GM18505 (cell line): Measurements from ENCODE around the gene ZNF597.

Experiments used
- ATAC-seq: cut with Tn5 transposase; IDR thresholded peaks from one replicate; pipeline ENCODE4 v1.9.1; 2021; ENCODE audit not compliant: unreplicated experiment
- POLR2A ChIP-seq: IDR thresholded peaks from 4 replicates; pipeline ENCODE4 v1.6.1; 2011; ENCODE audit warnings: borderline replicate concordance; ENCODE audit not compliant: insufficient read depth, insufficient read length; ENCODE audit errors: extremely low read depth

Gene ZNF597

DNA sequence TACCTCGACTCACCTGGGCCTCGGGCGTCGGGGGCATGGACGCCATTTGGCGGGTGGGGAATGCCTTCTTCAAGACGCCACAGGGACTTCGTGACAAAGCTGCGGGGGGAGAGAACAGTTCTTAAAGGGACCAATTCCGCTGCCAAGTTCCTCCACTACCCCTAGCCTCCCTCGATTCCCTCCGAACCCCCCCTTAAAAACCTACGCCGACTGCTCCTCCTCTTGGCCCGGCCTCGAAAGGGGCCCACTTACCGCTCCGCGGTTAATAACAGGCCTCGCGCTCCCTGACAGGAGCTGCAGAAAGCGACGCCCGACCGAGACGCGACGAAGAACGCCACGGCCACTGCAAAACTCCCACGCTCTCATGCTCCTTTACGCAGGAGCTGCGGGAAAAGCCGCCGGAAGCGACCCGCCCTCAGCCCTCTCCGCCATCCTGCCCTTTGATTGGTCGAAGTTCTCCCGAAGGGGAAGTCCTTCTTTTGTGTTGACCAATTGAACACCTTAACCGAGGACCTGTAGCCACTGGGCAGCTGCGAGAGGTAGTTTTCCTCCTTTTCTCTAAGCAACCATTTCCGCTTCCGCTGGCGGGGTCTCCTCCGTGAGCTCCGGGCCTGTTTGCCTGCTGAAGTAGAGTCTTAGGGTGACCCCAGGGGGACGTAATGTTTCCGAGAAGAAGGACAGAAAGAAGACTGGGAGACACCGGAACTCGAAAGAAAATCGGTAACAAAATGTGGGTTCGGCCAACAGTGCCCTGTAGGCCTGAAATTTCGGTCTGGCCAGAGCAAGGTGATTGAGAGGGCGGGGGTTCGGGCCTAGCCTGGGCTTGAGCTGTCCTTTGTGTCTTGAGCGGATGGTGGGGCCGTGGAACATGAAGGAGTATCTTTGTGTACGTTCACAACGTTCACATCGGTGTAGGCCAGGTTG lies at the start of gene ZNF597, which contains the start of gene NAA60:
Gene ZNF597 (minus strand): TSS at position 397 of the 924 bp plus-strand sequence. CDS start 351 bp downstream, at position 46.
Gene NAA60 (plus strand): TSS at position 573 of the 924 bp plus-strand sequence. CDS start 32,548 bp downstream, outside the sequence.
- peak; percentile 75 for TF ChIP-seq POLR2A
- ATAC-seq = peak; percentile 78

GRCh38 chr16:3492356-3492755 lies 49.1 kb upstream of the ZNF597 start:
- no peak for ATAC-seq
- no peak for TF ChIP-seq POLR2A

DNA sequence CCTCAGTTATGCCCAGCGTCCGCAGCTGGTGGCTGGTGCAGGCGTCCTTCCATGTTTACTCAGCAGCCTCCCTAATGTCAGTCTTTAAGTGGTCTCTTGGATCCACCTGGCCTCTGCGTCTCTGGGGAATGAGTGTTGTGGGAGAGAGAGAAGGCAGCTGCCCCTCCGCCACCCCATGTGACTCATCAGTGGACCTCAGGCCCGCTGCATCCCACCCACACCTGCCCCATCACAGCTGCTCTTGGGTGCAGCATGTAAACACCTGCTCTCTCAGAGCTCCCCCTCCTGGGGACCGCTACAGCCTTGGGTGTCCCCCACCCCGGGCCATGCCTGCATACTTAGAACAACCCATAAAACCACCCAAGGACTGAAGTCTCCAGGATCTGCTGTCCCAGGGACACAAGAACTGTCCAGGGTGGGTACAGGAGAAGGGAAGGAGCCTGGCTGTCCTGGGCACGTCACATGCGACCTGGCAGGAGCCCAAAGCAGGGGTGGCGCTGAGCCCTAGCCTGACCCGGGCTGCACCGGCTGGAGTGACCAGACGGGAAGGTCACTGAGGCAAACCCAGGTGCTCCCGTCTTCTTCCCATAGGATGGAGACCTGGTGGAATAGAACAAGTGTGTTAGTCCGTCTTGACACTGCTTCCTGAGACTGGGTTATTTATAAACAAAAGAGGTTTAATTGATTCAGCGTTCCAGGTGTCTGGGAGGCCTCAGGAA lies 47.8 kb upstream of the ZNF597 start:
- no peak for ATAC-seq

DNA sequence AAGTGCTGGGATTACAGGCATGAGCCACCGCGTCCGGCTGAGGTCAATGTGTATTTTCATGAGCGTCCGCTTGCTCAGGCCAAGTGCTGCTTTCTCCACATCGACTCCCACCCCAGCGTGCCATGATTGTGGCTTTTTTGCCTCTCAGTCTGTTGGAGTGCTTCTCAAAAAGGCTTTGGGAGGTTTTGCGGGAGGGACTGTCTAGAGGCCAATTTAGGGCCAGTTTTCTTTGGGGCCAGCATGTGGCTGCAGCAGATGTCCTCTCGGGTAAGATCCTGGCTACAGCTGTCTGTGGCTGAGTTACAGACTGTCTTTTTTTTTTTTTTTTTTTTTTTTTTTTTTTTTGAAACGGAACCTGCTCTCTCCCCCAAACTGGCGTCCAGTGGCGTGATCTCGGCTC lies 45.5 kb upstream of the ZNF597 start:
- no peak for ATAC-seq
- no peak for TF ChIP-seq POLR2A

More for the DNA sequence above, 47.8 kb upstream of the ZNF597 start:
- TF ChIP-seq POLR2A = no peak

DNA sequence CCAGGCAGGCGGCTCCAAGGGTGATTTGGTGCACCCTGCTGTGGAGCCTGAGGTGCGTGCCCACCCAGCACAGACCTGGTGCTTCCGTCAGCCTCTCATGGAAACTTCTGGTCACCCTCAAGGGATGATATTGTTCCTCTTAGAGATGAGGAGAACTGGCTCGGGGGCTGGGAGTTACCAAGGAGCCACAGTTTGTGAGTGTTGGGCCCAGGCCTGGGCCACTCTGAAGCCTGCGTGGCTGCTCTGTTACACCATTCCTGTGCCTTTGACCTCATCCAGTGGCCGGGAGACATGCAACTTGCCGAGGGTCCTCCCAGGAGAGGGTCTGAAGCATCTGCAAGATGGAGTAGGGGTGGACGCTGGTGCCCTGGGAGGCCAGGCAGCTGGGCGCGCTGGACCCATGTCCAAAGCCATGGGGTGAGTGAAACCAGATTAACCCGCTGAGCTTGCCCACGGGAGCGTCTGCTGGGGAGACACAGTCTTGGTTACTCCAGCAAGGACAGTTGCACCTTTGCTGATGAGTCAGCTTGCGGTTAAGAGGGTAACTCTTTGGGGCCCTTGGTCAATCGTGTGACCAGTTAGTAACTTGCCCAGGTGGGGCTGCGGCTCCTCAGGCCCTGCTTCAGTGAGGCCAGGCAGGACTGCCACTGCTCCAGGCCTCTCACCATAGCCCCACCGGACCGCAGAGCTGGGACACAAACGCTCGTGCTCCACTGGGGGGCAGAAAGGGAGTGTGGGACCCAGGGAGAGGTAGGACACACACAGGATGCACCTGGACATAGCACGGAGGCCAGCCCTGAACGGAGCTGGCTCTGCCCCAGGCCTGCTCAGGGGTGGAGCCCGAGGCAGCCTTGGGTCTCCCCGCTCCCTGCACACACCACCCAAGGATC lies 44.5 kb upstream of the ZNF597 start:
- TF ChIP-seq POLR2A = no peak
- ATAC-seq = no peak

- ATAC-seq = no peak
- TF ChIP-seq POLR2A = no peak
Measured at GRCh38 chr16:3486506-3487215, 43.4 kb upstream of the ZNF597 start.

DNA sequence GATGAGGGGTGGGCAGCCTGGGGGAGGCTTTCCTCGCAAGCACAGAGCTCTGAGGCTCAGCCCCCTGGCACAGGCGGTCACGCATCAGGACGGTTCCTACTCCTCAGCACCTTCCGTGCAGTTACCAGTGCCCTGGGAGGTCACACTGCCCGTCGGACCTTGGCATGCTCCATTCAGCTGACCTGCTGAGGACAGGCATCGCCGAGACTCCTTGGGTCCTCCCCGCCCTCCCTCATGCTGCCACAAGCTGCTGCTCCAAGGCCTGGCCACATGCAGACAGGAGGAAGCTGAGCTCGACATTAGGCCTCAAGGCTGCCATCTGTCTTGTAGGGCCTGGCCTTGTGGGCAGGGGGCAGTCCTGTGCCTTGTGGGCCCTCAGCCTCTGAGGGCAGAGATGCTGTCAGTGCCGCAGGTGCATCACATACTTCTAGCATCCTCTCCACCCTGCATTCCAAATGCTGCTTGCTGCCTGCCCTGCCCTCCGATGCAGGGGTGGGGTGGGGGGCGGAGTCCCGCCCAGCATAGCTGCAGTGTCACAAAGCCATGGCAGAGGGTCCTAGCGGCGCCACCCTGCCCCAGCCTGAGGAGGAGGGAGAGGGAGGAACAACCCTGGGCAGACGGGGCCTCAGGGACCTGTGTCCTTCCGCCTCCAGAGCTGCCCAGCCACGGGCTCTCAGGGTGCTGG lies 42.7 kb upstream of the ZNF597 start:
- ATAC-seq = no peak
- no peak for TF ChIP-seq POLR2A

DNA sequence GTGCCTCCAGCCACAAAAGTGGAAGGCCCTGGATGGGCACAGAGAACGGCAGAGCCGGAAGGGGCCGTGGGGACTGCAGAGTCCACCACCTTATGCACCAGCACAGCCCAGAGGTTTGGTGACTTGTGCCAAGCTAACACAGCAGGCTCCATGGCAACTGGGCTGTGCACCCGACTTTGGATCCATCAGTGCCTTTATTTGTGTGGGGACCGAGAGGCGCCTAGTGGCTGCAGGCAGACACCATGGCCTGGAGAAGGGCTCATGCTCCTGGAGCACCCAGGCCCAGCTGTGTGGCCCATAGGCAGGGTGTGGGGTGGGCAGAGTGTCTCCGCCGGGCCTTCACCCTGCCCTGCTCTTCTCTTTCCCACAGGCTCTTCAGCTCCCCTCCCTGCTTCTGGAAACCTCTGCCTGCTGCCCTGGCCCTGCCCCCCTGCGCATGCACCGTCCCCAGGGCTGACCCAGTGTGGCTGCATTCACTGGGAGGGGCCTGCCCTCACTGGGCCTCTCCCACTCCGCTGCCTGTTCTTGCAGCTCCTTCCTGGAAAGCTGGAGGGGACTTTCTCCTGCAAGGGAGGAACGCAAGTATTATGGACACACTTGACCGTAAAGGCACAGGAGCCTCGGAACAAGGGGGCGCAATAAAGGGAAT lies 41.9 kb upstream of the ZNF597 start:
- no peak for ATAC-seq
- TF ChIP-seq POLR2A = peak; percentile 20

DNA sequence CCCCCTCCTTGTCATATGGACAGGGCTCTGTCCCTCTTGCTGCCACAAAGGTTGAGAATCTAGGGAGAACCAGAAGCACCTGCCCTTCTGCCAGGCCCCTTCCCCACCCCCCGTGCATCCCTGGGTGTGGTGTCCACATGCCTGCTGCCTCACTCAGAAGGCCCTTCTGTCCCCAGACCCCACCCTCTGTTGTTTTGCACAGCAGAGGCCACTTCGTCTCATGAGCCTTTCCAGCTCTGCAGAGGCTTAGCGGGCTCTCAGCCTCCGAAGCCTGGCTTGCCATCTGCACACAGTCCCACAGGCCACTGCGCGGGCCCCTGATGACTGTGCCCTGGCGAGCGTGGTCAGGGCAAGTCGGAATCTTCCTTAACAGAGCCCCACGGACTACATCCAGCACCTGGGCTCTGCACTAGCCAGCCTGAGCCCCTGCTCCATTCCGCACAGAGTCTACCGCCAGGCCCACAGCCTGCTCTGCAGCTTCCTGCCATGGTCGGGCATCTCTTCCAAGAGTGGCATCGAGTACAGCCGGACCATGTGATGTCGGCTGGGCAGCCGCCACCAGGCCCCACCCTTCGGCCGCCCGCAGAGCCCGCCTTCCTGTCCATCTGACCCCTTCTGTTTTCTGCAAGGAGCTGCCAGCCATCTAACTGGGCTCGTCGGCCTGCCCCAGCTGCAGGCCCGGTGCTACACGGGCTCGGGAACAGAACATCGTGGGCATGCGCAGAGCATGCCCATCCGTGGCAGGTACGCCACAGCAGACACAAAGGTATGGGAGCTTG lies 41.2 kb upstream of the ZNF597 start:
- no peak for ATAC-seq
- no peak for TF ChIP-seq POLR2A

DNA sequence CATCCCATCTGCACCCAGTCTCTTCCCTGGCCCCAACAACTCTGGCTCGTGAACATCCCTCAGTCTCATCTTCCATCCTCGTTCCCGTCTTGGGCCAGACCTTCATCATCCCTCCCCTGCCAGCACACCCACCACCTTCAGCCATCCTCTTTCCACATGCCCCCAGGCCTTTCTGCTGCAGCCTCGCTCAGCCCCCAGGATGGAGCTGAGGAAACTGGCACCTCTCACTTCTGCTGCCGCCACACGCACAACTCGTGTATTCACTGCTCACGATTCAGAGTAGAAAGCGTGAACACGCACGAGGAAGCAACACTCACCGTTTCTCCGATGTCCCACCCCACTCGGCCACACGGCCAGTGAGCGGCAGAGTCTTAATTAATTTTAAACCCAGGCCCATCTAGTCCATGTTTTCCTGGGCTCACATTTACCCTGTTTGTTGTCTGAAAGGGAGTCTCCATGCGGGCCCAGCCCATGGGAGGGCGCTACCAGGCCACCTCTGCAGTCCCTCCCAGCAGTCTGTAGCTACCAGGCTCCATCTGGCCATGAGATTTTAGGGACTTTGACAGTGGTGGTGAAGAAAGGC lies 39.4 kb upstream of the ZNF597 start:
- ATAC-seq = no peak
- no peak for TF ChIP-seq POLR2A
